Melanocyte of skin (primary cell): ENCODE results near the gene CST9L. TPM values are rescaled to one million over a fixed set of nuclear protein-coding genes. Genes with fewer than 3 reads are reported as not detected.

Source experiments
- total RNA-seq, 2 donors: library from RNA; depleted of rRNA; stranded (reverse); fragments of >200 nt; gene quantifications; 2 replicates each; pipeline ENCODE4 v1.2.3, GENCODE V29; 2012

CST9L gene
- not detected for total RNA-seq

DNA sequence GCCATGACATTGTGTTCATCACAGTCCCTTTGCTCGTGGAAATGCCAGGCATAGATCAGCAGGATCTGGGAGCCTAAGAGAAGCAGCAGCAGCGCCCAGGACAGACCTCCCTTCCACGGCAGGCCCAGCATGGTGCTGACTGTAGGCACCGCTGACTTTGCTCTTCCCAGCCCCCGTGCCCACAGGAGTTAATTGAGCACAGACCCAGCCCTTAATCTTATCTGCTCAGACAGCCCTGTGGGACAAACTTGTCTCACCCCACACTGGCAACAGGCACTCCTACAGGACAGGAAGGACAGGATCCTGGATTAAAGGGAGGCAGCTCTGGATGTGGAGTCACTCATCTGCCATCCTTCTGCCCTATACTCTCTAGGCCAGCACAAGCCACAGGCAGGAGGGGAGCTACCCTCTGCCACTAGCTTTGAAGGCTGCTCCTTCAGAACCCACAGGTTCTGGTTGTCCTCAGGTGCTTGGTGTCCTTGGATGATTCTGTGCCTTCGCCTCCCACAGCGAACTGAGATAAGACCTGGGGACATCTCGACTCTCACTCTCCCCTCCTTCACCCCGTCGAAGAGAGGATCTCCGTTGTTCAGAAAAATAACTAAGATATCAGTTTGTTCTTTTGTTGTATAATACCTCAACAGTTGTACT, at the start of gene CST9L:
TSS of gene CST9L (minus strand) at position 165 of the 651 bp plus-strand sequence. CDS start at position 131, 34 bp downstream.

GRCh38 chr20:23605867-23606651, 37.8 kb upstream of the CST9L start, which contains the start of gene CST9:
TSS of gene CST9 (minus strand) at chr20:23605917. CDS start at chr20:23605864, 53 bp downstream.

Other genes starting within 250 kb of the CST9L start
- gene NXT1, start 217.7 kb downstream of the CST9L start, total RNA-seq, result 10 to 100 TPM; 12.0 to 31.6 TPM
- gene GZF1, start 206.3 kb downstream of the CST9L start, total RNA-seq, result 10 to 100 TPM; 19.6 TPM
- 10 to 100 TPM in 1 of 2 donors, 1 to 10 TPM in 1; 6.2 to 11.0 TPM for gene NAPB, start 147.0 kb downstream of the CST9L start, total RNA-seq
- not detected for gene CSTL1, start 128.8 kb downstream of the CST9L start, total RNA-seq
- not detected for gene CST11, start 115.6 kb downstream of the CST9L start, total RNA-seq
- not detected for gene CST8, start 77.4 kb downstream of the CST9L start, total RNA-seq
- not detected for gene CST9, start 37.4 kb upstream of the CST9L start, total RNA-seq
- gene CST3, start 69.5 kb upstream of the CST9L start, total RNA-seq, result 100 to 1,000 TPM; 102 to 171 TPM
- not detected for gene CST4, start 120.6 kb upstream of the CST9L start, total RNA-seq
- not detected for gene CST1, start 182.5 kb upstream of the CST9L start, total RNA-seq